Measurements from ENCODE around the gene MBOAT1.

MBOAT1 gene

GRCh38 chr6:20113649-20114224 lies 98.5 kb downstream of the MBOAT1 start:
- no peak for TF ChIP-seq CTCF (IDR thresholded peaks at IDR 0.05)
- TF ChIP-seq ZFX (IDR thresholded peaks at IDR 0.05; ENCODE audit: borderline replicate concordance): no peak
- no peak overlapping the region for H3K27ac ChIP-seq

- TF ChIP-seq ZFX (IDR thresholded peaks at IDR 0.05; ENCODE audit: borderline replicate concordance): no peak
- TF ChIP-seq CTCF (IDR thresholded peaks at IDR 0.05): no peak
- no peak overlapping the region for H3K27ac ChIP-seq
Observed at GRCh38 chr6:20112841-20113240, 99.4 kb downstream of the MBOAT1 start.

- H3K27ac ChIP-seq: no peak overlapping the region
- TF ChIP-seq CTCF (IDR thresholded peaks at IDR 0.05) (no peak), ZFX (IDR thresholded peaks at IDR 0.05; ENCODE audit: borderline replicate concordance) (no peak)
Observed at GRCh38 chr6:20112241-20112640, 100.0 kb downstream of the MBOAT1 start.

DNA sequence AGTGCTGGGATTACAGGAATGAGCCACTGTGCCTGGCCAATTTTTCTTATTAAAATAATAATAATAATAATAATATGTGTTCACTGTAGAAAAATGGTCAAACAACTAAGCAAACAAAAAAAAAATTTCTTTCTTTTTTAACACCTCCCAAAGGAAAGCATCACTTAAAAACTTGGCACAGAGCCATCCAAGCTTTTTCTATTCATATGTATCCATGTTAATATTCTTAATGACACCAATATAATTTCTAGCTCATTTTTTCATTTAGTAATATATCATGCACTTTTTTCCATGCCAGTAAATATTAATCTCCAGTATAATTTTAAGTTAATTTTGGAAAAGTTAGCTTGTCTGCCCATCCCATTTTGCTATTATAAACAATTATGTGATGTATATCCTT lies 101.8 kb downstream of the MBOAT1 start:
- no peak overlapping the region for H3K27ac ChIP-seq
- TF ChIP-seq ZFX (IDR thresholded peaks at IDR 0.05; ENCODE audit: borderline replicate concordance) (no peak), CTCF (IDR thresholded peaks at IDR 0.05) (no peak)

- no peak for TF ChIP-seq CTCF (IDR thresholded peaks at IDR 0.05)
- no peak for TF ChIP-seq ZFX (IDR thresholded peaks at IDR 0.05; ENCODE audit: borderline replicate concordance)
- H3K27ac ChIP-seq: no peak overlapping the region
Observed at GRCh38 chr6:20109526-20109925, 102.7 kb downstream of the MBOAT1 start.

DNA sequence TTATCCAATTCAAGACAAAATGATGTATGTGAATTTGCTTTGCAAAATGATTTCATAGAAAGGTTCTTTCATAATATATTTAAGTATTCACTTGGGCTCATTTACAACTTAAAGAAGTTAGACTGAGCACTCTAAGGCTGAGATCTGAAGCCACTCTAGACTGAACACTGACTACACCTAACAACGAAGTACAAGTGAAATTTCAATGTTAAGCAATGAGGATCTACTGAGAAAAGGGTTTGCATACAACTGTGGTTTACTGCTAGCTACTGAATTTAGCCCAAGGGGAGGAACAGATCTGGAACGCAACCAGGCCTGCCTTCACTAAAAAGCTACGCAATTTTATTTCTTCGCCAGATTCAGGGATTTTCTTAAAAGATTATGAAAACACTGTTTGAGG lies 106.4 kb downstream of the MBOAT1 start:
- TF ChIP-seq CTCF (IDR thresholded peaks at IDR 0.05) (no peak), ZFX (IDR thresholded peaks at IDR 0.05; ENCODE audit: borderline replicate concordance) (no peak)
- no peak overlapping the region for H3K27ac ChIP-seq

- TF ChIP-seq CTCF (IDR thresholded peaks at IDR 0.05) (no peak), ZFX (IDR thresholded peaks at IDR 0.05; ENCODE audit: borderline replicate concordance) (no peak)
- no peak overlapping the region for H3K27ac ChIP-seq
Observed at GRCh38 chr6:20104696-20105095, 107.6 kb downstream of the MBOAT1 start.

Data from 22Rv1 (cell line).